Inflammatory macrophage treated with lipopolysaccharide for 4 hours (primary cell): ENCODE measurements around the gene TTC38.
"Not testable (repeated sequence)": the region's sequence is repeated elsewhere in the genome, so short reads cannot be mapped to it uniquely, and the experiment has no call there.

ENCODE experiments used
- DNase-seq: peaks from one replicate; pipeline ENCODE4 v3.0.0-alpha.2; 2020

The TTC38 gene

GRCh38 chr22:46247443-46247975 is 20.3 kb upstream of the TTC38 start:
- no peak for DNase-seq

DNA sequence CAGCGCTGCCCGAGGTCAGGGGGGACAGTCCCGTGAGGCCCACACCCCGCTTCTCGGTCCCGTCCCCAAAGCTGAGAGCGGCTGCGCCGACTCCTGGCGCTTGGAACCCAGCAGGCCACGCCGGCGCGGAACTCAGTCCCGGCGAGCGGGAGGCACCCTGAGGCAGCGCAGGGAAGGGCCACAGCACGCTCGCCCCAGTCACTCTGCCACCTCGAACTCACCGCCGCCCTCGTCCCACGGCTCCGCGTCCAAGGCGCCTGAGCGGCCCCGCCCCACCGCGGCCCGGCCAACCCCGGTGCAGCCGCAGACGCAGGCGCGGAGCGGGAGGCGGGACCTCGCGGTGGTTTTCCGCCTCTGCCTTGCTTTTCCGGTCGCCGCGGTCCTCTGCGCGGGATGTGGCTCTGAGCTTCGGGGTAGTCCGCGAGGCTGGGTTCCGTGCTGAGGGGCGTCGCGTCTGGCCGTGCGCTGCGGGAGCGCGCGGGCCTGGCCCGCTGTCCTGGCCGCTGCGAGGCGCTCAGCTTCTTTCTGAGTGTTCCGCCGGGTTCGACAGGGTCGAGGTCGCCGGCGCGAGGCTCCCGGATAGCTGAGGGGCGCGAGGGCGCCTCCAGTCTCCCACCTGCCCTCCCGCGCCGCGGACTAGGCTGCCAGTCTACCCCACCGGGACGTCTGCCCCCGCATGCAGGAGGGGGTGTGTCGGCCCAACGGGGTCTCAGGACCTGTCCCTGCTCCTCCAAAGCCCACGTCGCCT is 17.6 kb upstream of the TTC38 start, which contains the start of gene CDPF1:
CDPF1 (minus strand) TSS at position 259 of the 748 bp plus-strand sequence. CDS start 2,009 bp downstream, outside the sequence.
- peak; percentile 93 for DNase-seq

DNA sequence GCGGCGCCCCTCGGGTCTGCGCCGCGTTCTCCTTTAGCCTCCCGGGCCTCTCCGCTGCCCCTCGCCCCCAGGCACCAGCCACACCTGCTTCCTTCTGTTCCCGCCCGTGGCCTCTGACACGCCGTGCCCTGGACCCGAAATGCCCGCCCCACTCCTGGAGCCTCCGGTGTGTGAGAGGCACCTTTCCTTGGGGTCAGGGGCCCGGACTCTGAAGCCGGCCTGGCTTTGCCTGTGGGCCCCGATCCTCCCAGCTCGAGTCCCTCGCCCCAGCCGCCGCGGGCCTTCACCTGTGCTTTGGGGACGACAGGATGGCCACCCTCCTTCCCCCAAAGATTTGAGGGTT is 17.1 kb upstream of the TTC38 start:
- no peak for DNase-seq

DNA sequence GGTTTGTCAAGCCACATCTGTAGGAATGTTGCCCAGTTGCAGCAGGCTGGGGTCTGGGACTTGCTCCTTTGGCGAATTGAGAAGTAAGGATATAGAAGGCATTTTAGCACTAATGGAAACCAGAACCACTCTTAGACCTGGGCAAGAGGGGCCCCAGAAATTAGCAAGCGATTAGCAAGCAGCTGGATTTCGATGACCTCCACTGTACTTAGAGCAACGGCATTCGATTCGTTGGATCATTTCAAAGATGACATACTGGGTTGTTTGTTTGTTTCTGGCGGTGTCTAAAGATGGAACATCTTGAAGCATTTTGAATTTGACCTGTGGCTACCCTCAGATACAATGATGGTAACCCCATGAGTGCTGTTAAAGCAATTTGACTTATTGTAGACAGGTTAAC is 16.5 kb upstream of the TTC38 start:
- no peak for DNase-seq

GRCh38 chr22:46251816-46252380 is 15.9 kb upstream of the TTC38 start:
- DNase-seq, result no peak

DNA sequence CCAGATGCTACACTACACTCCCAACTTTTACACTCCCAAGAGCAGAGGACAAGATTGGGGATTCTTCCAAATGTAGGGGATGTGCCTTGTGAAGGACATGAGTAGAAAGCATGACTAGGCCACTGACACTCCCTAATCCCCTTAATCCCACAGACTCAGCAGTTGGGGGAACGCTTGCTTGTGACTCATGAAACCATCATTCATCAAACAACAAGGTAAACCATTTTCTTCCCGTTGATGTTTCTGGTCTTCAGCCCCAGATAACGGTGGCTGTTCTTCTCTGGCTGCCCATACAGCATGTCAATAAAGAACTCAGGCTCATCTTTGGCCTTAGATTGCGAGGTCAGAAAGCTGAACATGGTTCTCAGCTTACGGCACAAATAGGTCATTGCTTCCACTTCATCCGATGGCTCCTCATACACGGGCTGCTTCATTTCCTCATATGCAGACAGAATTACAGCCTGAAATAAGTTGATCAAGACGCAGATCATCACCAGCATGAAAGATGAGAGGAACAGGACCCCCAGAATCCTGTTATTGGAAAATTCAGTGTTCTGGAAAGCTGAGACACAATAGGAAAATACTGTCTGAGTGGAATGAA is 11.3 kb upstream of the TTC38 start:
- DNase-seq, result no peak

DNA sequence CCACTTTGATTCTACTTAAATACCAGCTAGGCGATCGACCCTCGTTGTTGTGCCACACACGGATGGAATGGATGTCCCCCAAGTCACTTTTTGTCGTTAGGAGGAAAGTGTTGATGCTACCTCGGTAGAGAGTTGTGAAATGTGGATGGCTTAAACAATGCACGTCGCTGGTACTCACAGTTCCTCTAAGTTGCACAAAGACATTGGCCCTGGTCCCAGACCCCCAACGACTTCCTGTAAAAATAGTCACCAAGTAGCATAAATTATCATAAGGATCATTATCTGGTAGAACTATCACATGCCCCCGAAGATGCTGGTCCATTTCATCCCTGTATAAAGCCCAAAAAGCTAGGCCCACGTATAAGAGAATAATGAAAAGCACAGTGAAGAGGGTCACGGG is 8.4 kb upstream of the TTC38 start:
- peak; percentile 15 for DNase-seq

- DNase-seq, result no peak
These were observed 7.8 kb upstream of the TTC38 start for GRCh38 chr22:46260038-46260437.

GRCh38 chr22:46262449-46263215 is 5.2 kb upstream of the TTC38 start:
- peak; percentile 73 for DNase-seq

- DNase-seq, result no peak
These were observed 4.6 kb upstream of the TTC38 start, which contains the start of gene PKDREJ for GRCh38 chr22:46263216-46263590. PKDREJ (minus strand) TSS chr22:46263343; CDS start chr22:46263322, 21 bp downstream.

DNA sequence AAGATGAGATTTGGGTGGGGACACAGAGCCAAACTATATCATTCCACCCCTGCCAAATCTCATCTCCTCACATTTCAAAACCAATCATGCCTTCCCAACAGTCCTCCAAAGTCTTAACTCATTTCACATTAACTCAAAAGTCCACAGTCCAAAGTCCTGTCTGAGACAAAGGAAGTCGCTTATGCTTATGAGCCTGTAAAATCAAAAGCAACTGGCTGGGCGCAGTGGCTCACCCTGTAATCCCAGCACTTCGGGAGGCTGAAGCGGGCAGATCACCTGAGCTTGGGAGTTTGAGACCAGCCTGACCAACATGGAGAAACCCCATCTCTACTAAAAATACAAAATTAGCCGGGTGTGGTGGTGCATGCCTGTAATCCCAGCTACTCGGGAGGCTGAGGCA is 3.3 kb upstream of the TTC38 start:
- not testable (repeated sequence) for DNase-seq

GRCh38 chr22:46265627-46266026 is 2.2 kb upstream of the TTC38 start:
- not testable (repeated sequence) for DNase-seq

DNA sequence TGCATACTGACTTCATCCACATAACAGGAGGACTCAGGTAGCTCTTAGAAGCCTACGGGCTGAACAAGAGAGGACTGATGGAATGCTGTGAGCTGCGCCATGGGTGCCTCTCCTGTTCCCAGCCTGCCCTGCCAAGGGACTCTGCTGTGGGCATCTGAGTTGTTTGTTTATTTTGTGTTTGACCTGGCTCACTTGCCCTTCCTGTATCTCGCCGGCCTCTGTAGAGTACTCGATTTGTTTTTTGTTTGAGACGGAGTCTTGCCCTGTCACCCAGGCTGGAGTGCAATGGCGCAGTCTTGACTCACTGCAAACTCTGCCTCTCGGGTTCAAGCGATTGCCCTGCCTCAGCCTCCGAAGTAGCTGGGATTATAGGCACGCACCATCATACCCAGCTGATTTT is 1.8 kb downstream of the TTC38 start:
- no peak for DNase-seq

DNA sequence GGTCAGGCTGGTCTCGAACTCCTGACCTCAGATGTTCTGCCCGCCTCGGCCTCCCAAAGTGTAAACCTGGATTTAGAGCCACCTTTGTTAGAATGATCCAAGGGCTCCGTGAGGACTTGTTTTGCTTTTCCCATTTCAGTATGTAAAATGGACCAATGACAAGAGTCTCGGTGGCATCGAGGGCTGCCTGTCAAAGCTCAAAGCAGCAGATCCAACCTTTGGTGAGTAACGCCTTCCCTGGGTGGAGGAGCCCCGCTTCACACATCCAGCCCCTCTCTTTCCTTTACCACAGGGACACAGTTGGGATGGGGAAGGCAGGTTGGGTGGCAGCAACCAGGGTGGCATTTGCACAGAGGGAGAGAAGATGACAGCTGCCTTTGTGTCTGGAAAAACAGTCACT is 4.4 kb downstream of the TTC38 start:
- DNase-seq, result no peak

- no peak for DNase-seq
These were observed 5.1 kb downstream of the TTC38 start for GRCh38 chr22:46272762-46273431.

GRCh38 chr22:46273432-46274148 is 5.8 kb downstream of the TTC38 start:
- no peak for DNase-seq

DNA sequence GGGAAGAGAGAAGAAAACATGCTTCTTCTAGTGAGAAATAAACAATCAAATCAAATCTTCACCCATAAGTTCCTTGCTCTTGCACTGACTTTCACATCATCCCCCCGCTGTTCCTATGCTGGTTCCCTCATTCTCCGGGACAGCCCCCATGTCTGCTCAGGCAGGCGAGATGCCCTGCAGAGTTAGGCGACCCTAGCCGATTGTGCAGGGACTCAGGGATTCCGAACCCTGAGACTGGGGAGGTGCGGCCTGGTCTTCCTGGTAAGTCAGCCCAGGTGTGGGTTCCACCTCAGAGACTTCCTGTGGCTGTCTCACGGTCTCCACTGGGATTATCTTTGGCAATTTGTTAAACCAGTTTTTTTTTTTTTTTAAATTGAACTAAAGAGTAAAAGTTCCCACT is 6.6 kb downstream of the TTC38 start:
- no peak for DNase-seq

DNA sequence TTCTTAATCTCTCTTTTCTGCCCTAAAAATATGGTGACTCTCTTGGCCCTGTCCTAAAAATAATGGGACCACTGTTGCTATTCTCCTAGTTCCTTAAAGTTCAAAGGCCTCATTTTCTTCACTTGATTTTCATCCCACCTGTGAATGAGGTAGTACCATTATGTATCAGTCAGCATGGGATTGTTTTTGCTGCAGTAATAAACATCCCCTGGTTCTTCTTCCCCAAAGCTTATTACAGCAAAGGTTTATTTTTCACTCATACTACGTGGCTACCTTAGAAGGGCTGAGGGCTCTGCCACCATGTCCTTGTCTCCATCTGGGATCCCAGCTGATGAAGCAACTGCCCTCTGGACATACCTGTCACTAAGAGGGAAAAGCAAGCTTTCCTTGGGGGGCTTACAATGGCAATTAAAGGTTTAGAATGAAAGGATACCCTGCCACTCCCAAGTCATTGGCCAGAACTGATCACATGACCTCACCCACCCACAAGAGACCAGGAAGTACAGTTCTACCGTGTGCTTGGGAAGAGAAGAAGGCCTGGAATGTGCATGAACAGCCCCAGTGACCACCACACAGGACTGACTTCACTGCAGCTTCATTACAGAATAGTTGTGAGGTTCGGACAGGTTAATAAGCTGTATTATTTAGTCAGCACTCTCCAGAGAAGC is 7.8 kb downstream of the TTC38 start:
- no peak for DNase-seq

DNA sequence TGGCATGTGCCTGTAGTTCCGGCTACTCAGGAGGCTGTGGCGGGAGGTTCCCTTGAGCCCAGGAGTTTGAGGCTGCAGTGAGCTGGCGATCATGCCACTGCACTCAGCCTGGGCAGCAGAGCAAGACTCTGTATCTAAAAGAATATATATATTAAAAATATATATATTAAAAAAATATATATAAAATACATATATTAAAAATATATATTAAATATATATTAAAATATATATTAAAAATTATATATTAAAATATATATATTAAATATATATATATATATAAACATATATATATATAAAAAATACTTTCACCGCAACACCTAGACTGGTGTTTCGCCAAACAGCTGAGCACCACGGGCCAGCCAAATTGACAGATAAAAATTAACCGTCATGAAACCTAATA is 8.8 kb downstream of the TTC38 start:
- no peak for DNase-seq

- DNase-seq, result no peak
These were observed 11.1 kb downstream of the TTC38 start for GRCh38 chr22:46278656-46279645.
